Hematopoietic multipotent progenitor cell treated with erythropoietin and hydrocortisone succinate and interleukin-3 and kit ligand, for 8 days (in vitro differentiated cells): ENCODE data around the gene GBP1.

Experiments
- DNase-seq: peaks from one replicate; pipeline ENCODE4 v3.0.0-alpha.2; 2015

GBP1 gene

DNA sequence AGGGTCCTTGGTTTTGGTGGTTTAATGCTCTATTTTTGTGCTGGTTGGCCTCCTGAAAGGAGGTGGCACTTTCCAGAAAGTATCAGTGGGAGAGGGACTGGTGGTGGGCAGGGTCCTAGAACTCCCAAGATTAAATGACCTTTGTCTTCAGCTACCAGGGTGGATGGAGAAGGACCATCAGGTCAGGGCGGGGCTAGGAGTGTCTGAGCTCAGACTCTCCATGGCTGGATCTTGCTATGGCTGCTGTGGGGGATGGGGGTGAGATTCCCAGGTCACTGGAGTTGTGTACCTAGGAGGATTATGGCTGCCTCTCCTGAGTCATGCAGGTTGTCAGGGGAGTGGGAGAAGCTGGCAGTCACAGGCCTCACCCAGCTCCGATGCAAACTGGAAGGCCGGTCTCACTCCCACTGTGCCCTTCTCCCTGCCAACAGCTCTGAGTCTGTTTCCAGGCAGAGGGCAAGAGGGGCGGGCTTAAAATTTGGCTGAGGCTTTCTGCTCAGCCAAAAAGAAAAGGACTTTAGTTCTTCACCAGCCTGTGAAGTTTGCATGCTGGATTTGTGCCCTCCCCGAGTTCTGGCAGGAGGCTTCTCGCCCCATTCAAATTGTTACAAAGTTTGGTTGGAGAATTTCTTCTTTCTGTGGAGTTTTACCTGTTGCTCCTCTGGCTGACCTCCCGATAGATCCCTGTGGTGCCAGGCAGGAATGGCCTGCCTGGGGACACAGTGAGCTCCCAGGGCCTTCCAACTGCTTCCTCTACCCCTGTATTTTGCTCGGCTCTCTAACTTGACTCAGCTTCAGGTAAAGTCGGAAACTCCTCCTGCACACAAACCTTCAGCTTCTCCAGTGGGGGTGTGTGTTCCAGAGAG, 59.5 kb downstream of the GBP1 start:
- DNase-seq = no peak
